Epithelial cell of esophagus (primary cell): ENCODE results near the gene CREM.

Experiments used
- DNase-seq: peaks from one replicate; pipeline ENCODE4 v3.0.0; 2010; ENCODE audit warnings: low read depth
- H3K4me3 ChIP-seq: 2 replicates; pipeline ENCODE4 v1.5.1; 2011; ENCODE audit warnings: mild to moderate bottlenecking, low read length, control low read depth
- TF ChIP-seq, protein P1 (sequence below): IDR thresholded peaks from 2 replicates; pipeline ENCODE4 v1.5.1; 2011; ENCODE audit warnings: low read depth, mild to moderate bottlenecking, low read length, control low read depth, inconsistent platforms; ENCODE audit not compliant: insufficient read depth; ENCODE audit errors: missing control alignments

The CREM gene

DNA sequence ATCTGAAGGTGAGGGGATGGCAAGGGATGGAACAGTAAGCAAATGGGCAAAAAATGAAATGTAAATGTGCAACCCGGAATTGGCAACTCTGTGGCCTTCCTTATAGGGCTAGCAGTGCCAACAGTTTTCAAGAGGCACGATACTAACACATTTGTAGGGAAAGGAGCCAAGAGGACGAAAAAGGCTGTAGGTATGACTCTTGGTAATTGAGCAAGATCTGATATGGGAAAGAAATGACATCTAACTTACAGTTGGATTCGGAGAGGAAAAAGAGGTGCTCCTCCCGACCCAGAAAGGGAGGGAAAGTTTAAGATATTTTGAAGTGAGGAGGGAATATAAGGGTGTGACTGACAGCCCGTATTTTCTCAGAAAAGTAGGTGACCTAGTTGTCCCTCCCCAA is 2.1 kb upstream of the CREM start:
- DNase-seq: peak; percentile 41
- H3K4me3 ChIP-seq: no peak overlapping the region
- TF ChIP-seq, protein P1, sequence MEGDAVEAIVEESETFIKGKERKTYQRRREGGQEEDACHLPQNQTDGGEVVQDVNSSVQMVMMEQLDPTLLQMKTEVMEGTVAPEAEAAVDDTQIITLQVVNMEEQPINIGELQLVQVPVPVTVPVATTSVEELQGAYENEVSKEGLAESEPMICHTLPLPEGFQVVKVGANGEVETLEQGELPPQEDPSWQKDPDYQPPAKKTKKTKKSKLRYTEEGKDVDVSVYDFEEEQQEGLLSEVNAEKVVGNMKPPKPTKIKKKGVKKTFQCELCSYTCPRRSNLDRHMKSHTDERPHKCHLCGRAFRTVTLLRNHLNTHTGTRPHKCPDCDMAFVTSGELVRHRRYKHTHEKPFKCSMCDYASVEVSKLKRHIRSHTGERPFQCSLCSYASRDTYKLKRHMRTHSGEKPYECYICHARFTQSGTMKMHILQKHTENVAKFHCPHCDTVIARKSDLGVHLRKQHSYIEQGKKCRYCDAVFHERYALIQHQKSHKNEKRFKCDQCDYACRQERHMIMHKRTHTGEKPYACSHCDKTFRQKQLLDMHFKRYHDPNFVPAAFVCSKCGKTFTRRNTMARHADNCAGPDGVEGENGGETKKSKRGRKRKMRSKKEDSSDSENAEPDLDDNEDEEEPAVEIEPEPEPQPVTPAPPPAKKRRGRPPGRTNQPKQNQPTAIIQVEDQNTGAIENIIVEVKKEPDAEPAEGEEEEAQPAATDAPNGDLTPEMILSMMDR: no peak

DNA sequence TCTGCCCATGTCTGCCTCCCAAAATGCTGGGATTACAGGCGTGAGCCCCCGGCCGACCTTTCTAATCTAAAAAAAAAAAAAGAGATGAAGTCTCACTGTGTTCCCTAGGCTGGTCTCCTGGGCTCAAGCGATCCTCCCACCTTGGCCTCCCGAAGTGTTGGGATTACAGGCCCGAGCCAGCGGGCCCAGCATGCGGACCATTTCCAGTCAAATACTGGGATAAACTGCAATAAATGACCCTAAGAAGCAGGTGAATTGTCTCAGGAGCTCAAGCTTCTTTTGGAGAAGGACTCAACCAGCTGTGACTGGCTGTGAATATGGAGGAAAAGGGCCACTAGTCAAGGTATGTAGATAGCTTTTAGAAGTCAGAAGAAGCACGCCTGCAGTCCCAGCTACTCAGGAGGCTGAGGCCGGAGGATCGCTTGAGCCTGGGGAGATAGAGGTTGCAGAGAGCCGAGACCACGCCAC is 550 bp upstream of the CREM start:
- no peak for DNase-seq
- TF ChIP-seq, protein P1: no peak
- peak overlapping the region; percentile 72 for H3K4me3 ChIP-seq

DNA sequence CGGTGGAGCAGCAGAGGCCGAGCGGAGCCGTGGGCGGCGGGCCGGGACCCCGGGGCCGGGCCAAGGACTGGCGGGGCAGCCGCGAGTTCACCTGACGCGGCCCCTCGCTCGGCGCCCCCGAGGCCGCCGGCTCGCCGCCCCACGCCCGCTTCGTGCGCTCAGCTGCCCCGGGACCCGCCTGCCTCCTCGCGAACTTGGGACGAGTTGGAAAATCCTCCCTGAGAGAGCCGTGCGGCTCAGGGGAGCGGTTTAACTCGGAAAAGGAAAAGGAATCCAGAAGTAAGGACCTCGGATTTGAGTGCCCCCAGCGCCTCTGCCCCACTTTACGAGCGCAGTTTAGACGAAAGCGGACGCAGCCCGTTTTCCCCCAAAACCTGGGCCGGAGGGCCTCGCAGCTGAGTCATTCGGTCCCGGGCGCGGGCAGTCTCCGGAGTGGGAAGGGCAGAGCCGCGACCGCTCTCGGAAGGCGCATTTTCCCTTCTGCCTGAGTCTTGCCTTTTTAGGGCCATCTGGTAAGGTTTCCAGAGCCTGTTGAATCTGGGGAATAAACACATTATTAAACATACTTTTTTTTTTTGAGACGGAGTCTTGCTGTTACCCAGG is 744 bp downstream of the CREM start:
- TF ChIP-seq, protein P1: no peak
- peak; percentile 57 for DNase-seq
- peak overlapping the region; percentile 76 for H3K4me3 ChIP-seq

DNA sequence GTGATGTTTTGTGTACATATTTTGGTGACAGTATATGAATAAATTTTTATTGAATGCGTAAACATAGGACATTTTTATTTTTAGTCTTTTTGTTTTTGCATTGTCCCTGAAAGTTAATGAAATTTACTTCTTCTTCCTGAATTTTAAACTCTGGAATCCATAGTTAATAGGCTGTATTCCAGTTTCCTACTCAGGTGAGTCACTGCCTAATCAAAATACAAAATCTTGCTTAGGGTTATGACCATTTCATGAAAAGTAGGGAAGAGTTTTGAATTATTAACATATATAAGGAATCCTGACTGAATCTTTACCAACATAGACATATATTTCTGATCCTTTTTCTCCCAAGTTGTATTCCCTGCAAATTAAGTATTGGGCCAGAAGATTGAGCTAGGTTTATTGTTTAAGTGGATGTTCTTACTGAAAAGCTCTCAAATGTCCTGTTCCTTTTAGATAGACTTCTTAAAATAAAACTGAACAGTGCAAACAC is 2.6 kb downstream of the CREM start:
- DNase-seq: no peak
- no peak overlapping the region for H3K4me3 ChIP-seq
- TF ChIP-seq, protein P1: no peak

DNA sequence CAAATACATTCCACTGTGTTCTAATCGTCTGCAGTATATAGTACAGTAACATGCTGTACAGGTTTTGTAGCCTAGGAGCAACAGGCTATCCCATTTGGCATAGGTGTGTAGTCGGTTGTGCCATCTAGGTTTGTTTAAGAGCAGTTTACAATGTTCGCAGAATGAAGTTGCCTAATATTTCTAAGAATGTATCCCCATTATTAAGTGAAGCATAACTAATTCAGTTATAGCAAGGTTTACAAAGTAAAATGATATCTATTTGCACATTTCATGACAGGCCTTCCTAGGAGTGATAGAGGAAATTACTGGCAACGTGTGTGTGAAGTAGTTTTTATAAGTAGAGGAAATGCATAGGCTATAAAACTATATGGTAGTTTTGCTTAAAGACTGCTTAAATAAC is 4.0 kb downstream of the CREM start:
- no peak overlapping the region for H3K4me3 ChIP-seq
- TF ChIP-seq, protein P1: no peak

DNA sequence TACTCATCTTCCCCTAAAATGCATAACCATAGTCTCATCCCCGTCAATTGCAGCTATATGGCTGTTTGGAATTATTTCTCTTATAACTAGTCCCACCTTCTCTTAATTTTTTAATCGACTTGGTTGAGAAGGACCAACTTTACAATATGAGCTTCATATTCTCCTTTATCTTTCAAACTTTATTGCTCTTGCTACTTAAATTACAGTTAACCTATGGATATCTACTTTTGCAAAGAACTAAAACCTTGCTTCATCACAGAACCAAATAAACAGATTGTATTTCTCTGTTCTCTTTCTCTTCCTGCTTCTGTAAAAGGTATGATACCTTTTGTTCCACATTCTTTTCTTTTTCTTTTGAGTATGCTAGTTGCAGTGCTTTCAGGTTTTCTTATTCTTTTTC is 6.1 kb downstream of the CREM start:
- TF ChIP-seq, protein P1: no peak
- DNase-seq: no peak
- H3K4me3 ChIP-seq: no peak overlapping the region

More for the DNA sequence above, 4.0 kb downstream of the CREM start:
- DNase-seq: peak; percentile 41

DNA sequence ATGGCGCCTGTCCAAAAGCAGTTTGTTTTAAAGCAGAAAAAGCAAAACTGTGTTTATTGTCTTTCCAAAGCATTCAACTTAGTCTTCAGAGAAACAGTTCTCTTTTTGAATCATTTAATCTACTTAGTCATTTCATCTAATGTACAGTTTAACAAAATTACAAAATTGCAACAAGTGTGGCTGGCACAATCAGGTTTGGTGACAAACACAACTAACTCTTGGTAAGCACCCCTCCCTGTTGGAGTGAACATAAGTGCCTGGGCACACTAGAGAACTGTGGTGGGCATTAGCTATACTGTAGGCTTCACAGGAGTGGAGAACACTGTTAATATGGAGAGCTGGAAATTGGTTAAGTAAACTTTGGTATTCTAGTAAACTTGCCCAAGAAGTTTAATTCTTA is 6.9 kb downstream of the CREM start:
- TF ChIP-seq, protein P1: no peak
- no peak for DNase-seq
- no peak overlapping the region for H3K4me3 ChIP-seq
